ENCODE data around the gene DDA1.

GRCh38 chr19:17341845-17342244 is 32.5 kb downstream of the DDA1 start:
- TF ChIP-seq CTCF (conservative IDR thresholded peaks at IDR 0.05; ENCODE audit: low read depth, low read length) = no peak
- TF ChIP-seq EZH2 (IDR thresholded peaks at IDR 0.05; ENCODE audit: low read length, unreplicated experiment) = no peak
- TF ChIP-seq EZH2phosphoT487 (IDR thresholded peaks at IDR 0.05; ENCODE audit: borderline replicate concordance, low read length) = no peak
